Measurements from ENCODE around the gene MCL1. TPM values are rescaled to one million over a fixed set of nuclear protein-coding genes. Genes with fewer than 3 reads are reported as not detected.
"Not testable (repeated sequence)": the region's sequence is repeated elsewhere in the genome, so short reads cannot be mapped to it uniquely, and the experiment has no call there.

Gene MCL1
- total RNA-seq (1,000 to 10,000 TPM in 1 of 2 donors, 100 to 1,000 TPM in 1; 776 to 1,091 TPM), total RNA-seq (935 to 2,541 reads per million in 2 donors)

GRCh38 chr1:150579110-150579944, at the start of gene MCL1:
MCL1 (minus strand) TSS chr1:150579610; CDS start chr1:150579530, 80 bp downstream.
- H3K9me3 ChIP-seq (ENCODE audit: control insufficient read depth, low read length, poor library complexity, severe bottlenecking): peaks cover 9% of the 10 kb centered on the region
- Mint-ChIP-seq H3K27ac (peak within 1 kb of the TSS; percentile 99), H3K36me3 (ENCODE audit: low read depth) (peaks cover 21% of the 10 kb centered on the region), H3K27me3 (no peaks in the 10 kb centered on the region), H3K4me1 (peaks cover 35% of the 10 kb centered on the region), H3K4me3 (peak within 1 kb of the TSS; percentile 94)
- ATAC-seq (peak; percentile 85), DNase-seq (peak; percentile 72 to 81 (median 78))

DNA sequence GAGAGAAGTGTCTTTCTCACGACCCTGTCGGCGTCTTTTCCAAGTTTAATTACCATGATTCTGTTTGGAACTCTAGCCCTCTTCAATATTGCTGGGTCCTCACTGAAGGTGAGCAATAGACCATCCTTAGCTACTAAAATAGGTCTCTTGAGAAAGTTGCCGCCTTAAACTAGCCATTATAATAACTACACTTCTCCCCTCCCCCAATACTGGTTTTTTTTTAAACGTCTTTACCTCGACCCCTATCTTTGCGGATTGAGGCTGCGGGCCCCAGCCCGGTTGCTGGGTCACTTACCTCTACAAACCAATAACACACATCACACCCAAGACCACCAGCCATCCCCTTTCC, 49.3 kb upstream of the MCL1 start:
- Mint-ChIP-seq H3K4me1 (peaks cover 21% of the 10 kb centered on the region), H3K36me3 (ENCODE audit: low read depth) (peaks cover 3% of the 10 kb centered on the region)
- H3K9me3 ChIP-seq (ENCODE audit: control insufficient read depth, low read length, poor library complexity, severe bottlenecking): no peaks in the 10 kb centered on the region

GRCh38 chr1:150627826-150628410, 48.5 kb upstream of the MCL1 start:
- H3K27me3 Mint-ChIP-seq: no peaks in the 10 kb centered on the region
- DNase-seq: no peak
- H3K4me1 Mint-ChIP-seq: peaks cover 23% of the 10 kb centered on the region
- ATAC-seq: no peak
- H3K9me3 ChIP-seq (ENCODE audit: control insufficient read depth, low read length, poor library complexity, severe bottlenecking): no peaks in the 10 kb centered on the region
- H3K4me3 Mint-ChIP-seq: peak overlapping the region; percentile 21
- no peak overlapping the region for H3K27ac Mint-ChIP-seq
- H3K36me3 Mint-ChIP-seq (ENCODE audit: low read depth): peaks cover 4% of the 10 kb centered on the region

More for the DNA sequence above, 49.3 kb upstream of the MCL1 start:
- DNase-seq (no peak), ATAC-seq (no peak)
- Mint-ChIP-seq H3K27me3 (no peaks in the 10 kb centered on the region), H3K4me3 (no peak overlapping the region), H3K27ac (no peak overlapping the region)

DNA sequence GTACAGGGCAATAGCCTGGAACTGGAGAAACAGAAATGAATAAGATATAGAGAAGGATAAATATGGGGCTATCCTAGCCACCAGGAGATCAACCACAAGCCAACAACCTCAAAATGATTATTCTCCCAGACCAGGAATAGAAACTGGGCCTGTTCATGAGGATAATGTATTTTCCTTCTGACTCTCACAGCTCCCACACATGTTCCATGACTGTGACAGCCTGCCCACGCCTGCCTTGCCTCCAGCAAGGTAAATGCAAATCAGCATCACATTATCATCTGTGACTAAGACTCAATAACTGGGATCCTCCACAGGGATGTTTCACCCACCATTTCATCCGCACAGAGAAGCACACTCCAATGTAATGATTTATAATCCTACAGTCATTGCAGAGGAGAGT, 46.7 kb upstream of the MCL1 start:
- H3K9me3 ChIP-seq (ENCODE audit: control insufficient read depth, low read length, poor library complexity, severe bottlenecking): no peaks in the 10 kb centered on the region
- Mint-ChIP-seq H3K27me3 (no peaks in the 10 kb centered on the region), H3K4me1 (peaks cover 29% of the 10 kb centered on the region), H3K4me3 (no peak overlapping the region), H3K36me3 (ENCODE audit: low read depth) (peaks cover 4% of the 10 kb centered on the region), H3K27ac (no peak overlapping the region)
- DNase-seq (no peak), ATAC-seq (no peak)

DNA sequence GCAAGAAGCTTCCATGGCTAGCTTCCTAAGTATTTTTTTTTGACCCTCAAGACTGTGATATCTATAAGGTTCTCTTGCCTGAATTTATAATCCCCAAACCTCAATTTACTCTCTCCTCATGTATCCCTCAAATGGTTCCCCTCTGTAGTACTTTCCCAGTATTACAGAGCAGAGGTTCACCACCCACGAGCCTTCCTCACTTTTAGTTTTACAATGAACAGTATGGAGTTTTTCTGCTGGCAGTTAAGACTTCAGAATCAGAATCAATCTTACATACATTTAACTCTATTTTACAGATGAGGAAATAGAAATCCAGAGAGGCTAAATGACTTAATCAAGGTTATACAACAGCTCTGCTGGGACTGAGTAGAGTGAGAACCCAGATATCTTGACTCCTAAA, 45.1 kb upstream of the MCL1 start:
- H3K36me3 Mint-ChIP-seq (ENCODE audit: low read depth); DNase-seq; H3K27me3 Mint-ChIP-seq; H3K4me3 Mint-ChIP-seq; ATAC-seq; H3K9me3 ChIP-seq (ENCODE audit: control insufficient read depth, low read length, poor library complexity, severe bottlenecking): not testable (repeated sequence)
- peak overlapping the region; percentile 78 for H3K27ac Mint-ChIP-seq
- peaks cover 40% of the 10 kb centered on the region for H3K4me1 Mint-ChIP-seq

- not testable (repeated sequence) for ATAC-seq; H3K4me3 Mint-ChIP-seq; H3K36me3 Mint-ChIP-seq (ENCODE audit: low read depth); H3K27me3 Mint-ChIP-seq; H3K9me3 ChIP-seq (ENCODE audit: control insufficient read depth, low read length, poor library complexity, severe bottlenecking); DNase-seq
- peaks cover 44% of the 10 kb centered on the region for H3K4me1 Mint-ChIP-seq
- H3K27ac Mint-ChIP-seq: peak overlapping the region; percentile 78
Observed at GRCh38 chr1:150624134-150624533, 44.7 kb upstream of the MCL1 start.

GRCh38 chr1:150622303-150622975, 43.0 kb upstream of the MCL1 start:
- no peak for DNase-seq
- Mint-ChIP-seq H3K4me1 (peaks cover 41% of the 10 kb centered on the region), H3K4me3 (peak overlapping the region; percentile 52), H3K27ac (peak overlapping the region; percentile 94), H3K36me3 (ENCODE audit: low read depth) (peaks cover 7% of the 10 kb centered on the region), H3K27me3 (no peaks in the 10 kb centered on the region)
- no peaks in the 10 kb centered on the region for H3K9me3 ChIP-seq (ENCODE audit: control insufficient read depth, low read length, poor library complexity, severe bottlenecking)
- ATAC-seq: no peak

GRCh38 chr1:150621497-150622302, 42.3 kb upstream of the MCL1 start:
- Mint-ChIP-seq H3K36me3 (ENCODE audit: low read depth) (peaks cover 7% of the 10 kb centered on the region), H3K4me1 (peaks cover 45% of the 10 kb centered on the region)
- ATAC-seq: peak; percentile 73

GRCh38 chr1:150620919-150621318, 41.5 kb upstream of the MCL1 start:
- peak overlapping the region; percentile 94 for H3K27ac Mint-ChIP-seq
- H3K36me3 Mint-ChIP-seq (ENCODE audit: low read depth): peaks cover 7% of the 10 kb centered on the region
- peaks cover 50% of the 10 kb centered on the region for H3K4me1 Mint-ChIP-seq
- ATAC-seq (no peak), DNase-seq (no peak)
- no peaks in the 10 kb centered on the region for H3K9me3 ChIP-seq (ENCODE audit: control insufficient read depth, low read length, poor library complexity, severe bottlenecking)
- H3K4me3 Mint-ChIP-seq: no peak overlapping the region
- no peaks in the 10 kb centered on the region for H3K27me3 Mint-ChIP-seq

More at GRCh38 chr1:150621497-150622302, 42.3 kb upstream of the MCL1 start:
- Mint-ChIP-seq H3K27ac (peak overlapping the region; percentile 94), H3K27me3 (no peaks in the 10 kb centered on the region), H3K4me3 (peak overlapping the region; percentile 52)
- no peaks in the 10 kb centered on the region for H3K9me3 ChIP-seq (ENCODE audit: control insufficient read depth, low read length, poor library complexity, severe bottlenecking)
- DNase-seq: peak in 2 of 3 donors; percentile 35 to 42

DNA sequence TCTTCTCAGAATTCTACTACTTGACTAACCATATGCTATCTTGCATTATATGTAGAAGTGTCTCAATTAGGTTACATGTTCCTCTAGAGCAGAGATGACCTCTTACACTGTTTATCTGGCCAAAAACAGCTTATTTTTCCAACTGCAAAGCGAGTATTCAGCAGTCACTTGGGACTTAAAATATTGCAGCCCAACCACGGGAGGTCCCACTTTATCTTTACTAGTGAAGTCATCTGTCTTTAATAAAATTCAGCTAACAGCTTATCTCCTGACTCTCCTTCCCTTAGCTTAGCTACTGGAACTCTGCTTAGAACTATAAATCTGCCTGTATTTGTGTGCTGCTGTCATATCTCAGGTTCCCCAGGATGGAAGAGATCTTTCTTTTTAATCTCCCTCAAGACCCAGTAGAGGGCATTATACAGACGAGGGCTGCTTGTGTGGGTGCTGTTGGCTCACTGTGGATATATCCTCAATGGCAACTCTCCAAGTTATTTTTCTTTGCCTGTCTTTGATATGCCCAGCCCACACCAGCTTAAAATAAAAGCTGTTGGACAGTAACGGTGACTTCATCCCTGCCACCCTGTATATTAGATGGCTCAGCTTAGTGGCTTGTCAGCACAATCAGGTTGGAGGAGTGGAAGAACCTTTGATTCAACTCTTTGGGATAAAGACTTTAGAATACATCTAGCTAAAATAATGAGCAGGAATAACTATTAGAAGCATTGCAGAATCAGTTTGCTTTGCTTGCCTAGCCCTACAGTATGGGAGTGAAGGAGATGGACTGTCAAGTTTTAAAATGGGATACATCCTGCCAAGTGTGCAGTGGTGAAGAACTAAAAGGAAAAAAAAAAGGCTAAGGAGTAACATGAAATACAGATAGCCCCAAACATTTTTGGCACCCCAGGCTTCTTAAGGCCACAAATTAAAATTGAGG, 40.4 kb upstream of the MCL1 start:
- H3K4me3 Mint-ChIP-seq: peak overlapping the region; percentile 49
- no peaks in the 10 kb centered on the region for H3K27me3 Mint-ChIP-seq
- H3K9me3 ChIP-seq (ENCODE audit: control insufficient read depth, low read length, poor library complexity, severe bottlenecking): no peaks in the 10 kb centered on the region
- DNase-seq (no peak), ATAC-seq (peak; percentile 62)
- H3K27ac Mint-ChIP-seq: peak overlapping the region; percentile 94
- peaks cover 57% of the 10 kb centered on the region for H3K4me1 Mint-ChIP-seq
- peaks cover 7% of the 10 kb centered on the region for H3K36me3 Mint-ChIP-seq (ENCODE audit: low read depth)

- ATAC-seq: no peak
Observed at GRCh38 chr1:150615346-150616201, 36.2 kb upstream of the MCL1 start.

More at GRCh38 chr1:150615346-150616201, 36.2 kb upstream of the MCL1 start:
- H3K27me3 Mint-ChIP-seq: no peaks in the 10 kb centered on the region
- H3K9me3 ChIP-seq (ENCODE audit: control insufficient read depth, low read length, poor library complexity, severe bottlenecking): no peaks in the 10 kb centered on the region
- DNase-seq: no peak
- H3K36me3 Mint-ChIP-seq (ENCODE audit: low read depth): peaks cover 2% of the 10 kb centered on the region
- H3K27ac Mint-ChIP-seq: peak overlapping the region; percentile 93
- peak overlapping the region; percentile 54 for H3K4me3 Mint-ChIP-seq
- peaks cover 58% of the 10 kb centered on the region for H3K4me1 Mint-ChIP-seq

Data from T-helper 17 cell (primary cell).